Jurkat, Clone E6-1 (cell line): Measurements from ENCODE around the gene S100B.
"Not testable (repeated sequence)": the region's sequence is repeated elsewhere in the genome, so short reads cannot be mapped to it uniquely, and the experiment has no call there.

Experiments
- DNase-seq: peaks from one replicate; pipeline ENCODE4 v3.0.0-alpha.2; 2011; ENCODE audit warnings: low read depth, low spot score
- H3K4me3 ChIP-seq: 2 replicates; pipeline ENCODE4 v1.5.1; 2011; ENCODE audit warnings: mild to moderate bottlenecking, low read length, control low read depth, moderate library complexity

S100B gene

GRCh38 chr21:46606427-46606813, 1.5 kb upstream of the S100B start:
- H3K4me3 ChIP-seq = peak overlapping the region; percentile 7; the same call in 1 of the 2 replicates
- no peak for DNase-seq

GRCh38 chr21:46605767-46606426, 1.0 kb upstream of the S100B start:
- H3K4me3 ChIP-seq = peak overlapping the region; percentile 7; the same call in 1 of the 2 replicates
- DNase-seq = peak; percentile 80

GRCh38 chr21:46604329-46604974, 430 bp downstream of the S100B start:
- H3K4me3 ChIP-seq = no peak overlapping the region

GRCh38 chr21:46603228-46603627, 1.7 kb downstream of the S100B start:
- no peak overlapping the region for H3K4me3 ChIP-seq
- DNase-seq = no peak

More at GRCh38 chr21:46604329-46604974, 430 bp downstream of the S100B start:
- DNase-seq = no peak

DNA sequence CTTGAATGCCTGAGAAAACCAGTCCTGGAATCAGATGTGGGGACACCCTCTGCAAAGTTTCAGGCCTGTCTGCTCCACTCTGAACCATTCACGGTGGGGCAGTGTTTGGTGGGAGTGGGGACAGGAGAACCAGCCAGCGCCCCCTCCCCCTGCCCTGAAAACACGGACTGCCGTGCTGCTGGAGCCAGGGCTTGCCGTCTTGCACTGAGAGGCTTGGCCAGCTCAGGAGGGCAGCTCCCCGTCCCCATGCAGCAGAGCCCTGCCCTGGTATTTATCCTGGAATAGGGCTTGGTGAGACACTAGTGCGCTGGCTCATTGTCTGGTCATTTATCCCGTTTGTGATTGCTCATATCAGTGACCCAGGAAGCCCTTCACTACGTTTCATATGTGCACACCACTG, 3.9 kb downstream of the S100B start:
- DNase-seq = no peak
- no peak overlapping the region for H3K4me3 ChIP-seq

- H3K4me3 ChIP-seq = no peak overlapping the region
- DNase-seq = no peak
Observed at GRCh38 chr21:46600305-46600704, 4.6 kb downstream of the S100B start.

DNA sequence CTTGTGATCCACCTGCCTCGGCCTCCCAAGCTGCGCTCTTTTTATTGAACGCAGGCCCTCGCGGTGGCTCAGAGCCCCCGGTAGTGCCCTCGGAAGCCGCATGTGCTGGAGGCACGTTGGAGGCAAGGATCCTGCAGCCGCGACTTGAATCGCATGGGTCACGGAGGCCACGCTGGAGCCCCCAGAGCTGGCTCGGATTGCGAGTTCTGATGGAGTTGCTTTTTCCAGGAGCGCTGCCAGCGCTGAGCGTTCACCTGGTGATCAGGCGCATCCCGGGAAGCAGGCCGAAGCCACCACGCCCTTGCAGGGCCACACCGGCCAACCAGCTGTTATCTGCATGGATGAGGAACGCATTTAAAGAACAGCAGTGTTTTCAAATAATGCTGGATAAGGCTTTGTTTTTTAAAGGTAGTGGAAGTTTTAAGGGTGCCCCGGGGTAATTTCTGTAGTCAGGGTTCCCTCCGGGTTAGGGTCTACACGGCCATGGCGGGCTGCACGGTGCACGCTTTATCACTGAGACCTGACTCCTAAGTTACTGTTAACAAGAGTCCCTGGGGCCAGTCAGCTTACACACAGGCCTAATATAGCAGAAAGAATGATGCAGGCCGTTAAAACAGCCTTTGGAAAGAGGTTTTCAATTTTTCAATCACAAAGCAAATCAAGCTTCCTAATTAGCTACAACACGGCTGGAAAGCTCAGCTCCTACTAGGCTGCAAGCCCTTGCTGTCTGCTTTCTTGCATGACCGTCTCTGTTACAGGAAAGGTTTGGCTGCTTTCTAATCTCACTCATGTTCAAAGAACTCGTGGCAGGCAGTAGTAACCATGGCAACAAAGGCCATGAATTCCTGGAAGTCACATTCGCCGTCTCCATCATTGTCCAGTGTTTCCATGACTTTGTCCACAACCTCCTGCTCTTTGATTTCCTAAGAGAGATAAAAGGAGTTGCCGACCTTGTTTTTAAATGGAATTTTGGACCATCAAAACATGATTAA, 6.0 kb downstream of the S100B start:
- no peak for DNase-seq
- no peak overlapping the region for H3K4me3 ChIP-seq

- no peak for DNase-seq
- no peak overlapping the region for H3K4me3 ChIP-seq
Observed at GRCh38 chr21:46597896-46598343, 7.0 kb downstream of the S100B start.

- H3K4me3 ChIP-seq = no peak overlapping the region
- DNase-seq = no peak
Observed at GRCh38 chr21:46597031-46597430, 7.9 kb downstream of the S100B start.

DNA sequence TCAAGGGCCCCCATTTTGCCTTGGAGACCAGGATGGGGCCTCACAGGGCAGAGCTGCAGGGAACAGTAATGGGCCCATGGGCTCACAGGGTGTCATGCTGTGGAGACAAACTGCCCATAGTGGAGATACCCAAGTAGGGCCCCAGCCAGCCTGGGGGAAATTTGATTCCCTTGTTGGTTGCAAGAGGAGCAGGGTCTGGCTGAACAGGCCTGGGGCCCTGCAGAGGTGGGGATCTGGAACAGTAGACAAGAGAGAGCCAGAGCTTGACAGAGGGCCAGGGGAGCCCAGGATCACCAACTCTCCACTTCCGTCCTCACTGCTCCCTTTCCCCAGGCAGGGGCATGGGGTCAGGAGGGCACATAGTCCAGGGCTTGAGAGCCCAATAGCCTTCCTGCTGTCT, 8.7 kb downstream of the S100B start:
- H3K4me3 ChIP-seq = no peak overlapping the region
- DNase-seq = no peak

GRCh38 chr21:46594276-46594675, 10.6 kb downstream of the S100B start:
- no peak overlapping the region for H3K4me3 ChIP-seq
- DNase-seq = no peak

- DNase-seq = no peak
- no peak overlapping the region for H3K4me3 ChIP-seq
Observed at GRCh38 chr21:46585191-46585953, 19.5 kb downstream of the S100B start.

DNA sequence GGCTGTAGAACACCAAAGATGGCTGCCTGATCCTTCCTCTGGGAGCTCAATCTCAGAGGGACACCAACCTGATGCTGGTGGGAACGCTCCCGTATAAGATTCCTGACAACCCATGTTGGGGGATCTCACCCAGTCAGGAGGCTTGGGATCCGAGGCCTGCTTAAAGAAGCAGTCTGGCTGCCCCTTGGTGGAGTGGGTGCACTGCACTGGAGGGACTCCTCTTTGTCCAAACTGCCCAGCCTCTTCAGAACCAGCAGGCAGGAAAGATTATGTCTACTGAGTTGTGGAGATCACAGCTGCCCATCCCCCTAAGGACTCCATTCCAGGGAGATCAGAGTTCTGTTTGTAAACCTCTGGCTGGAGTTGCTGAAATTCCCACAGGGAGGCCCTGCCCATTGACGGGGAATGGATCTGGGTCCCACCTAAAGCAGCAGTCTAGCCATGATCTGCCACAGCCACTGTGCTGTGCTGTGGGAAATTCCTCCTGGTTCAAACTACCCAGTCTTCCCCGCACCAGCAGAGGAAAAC, 23.0 kb downstream of the S100B start:
- DNase-seq = no peak
- no peak overlapping the region for H3K4me3 ChIP-seq

DNA sequence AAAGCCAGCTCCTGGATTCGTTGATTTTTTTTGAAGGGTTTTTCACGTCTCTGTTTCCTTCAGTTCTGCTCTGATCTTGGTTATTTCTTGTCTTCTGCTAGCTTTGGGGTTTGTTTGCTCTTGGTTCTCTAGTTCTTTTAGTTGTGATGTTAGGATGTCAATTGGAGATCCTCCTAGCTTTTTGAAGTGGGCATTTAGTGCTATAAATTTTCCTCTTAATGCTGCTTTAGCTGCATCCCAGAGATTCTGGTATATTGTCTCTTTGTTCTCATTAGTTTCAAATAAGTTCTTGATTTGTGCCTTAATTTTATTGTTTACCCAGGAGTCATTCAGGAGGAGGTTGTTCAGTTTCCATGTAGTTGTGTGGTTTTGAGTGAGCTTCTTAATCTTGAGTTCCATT, 25.5 kb downstream of the S100B start:
- H3K4me3 ChIP-seq, DNase-seq: not testable (repeated sequence)

DNA sequence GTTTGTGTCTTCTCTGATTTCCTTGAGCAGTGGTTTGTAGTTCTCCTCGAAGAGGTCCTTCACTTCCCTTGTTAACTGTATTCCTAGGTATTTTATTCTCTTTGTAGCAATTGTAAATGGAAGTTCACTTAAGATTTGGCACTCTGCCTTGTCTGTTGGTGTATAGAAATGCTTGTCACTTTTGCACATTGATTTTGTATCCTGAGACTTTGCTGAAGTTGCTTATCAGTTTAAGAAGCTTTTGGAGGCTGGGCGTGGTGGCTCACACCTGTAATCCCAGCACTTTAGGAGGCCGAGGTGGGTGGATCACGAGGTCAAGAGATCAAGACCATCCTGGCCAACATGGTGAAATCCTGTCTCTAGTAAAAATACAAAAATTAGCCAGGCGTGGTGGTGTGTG, 27.1 kb downstream of the S100B start:
- not testable (repeated sequence) for H3K4me3 ChIP-seq, DNase-seq

- H3K4me3 ChIP-seq = no peak overlapping the region
- no peak for DNase-seq
Observed at GRCh38 chr21:46572850-46573249, 32.0 kb downstream of the S100B start.

DNA sequence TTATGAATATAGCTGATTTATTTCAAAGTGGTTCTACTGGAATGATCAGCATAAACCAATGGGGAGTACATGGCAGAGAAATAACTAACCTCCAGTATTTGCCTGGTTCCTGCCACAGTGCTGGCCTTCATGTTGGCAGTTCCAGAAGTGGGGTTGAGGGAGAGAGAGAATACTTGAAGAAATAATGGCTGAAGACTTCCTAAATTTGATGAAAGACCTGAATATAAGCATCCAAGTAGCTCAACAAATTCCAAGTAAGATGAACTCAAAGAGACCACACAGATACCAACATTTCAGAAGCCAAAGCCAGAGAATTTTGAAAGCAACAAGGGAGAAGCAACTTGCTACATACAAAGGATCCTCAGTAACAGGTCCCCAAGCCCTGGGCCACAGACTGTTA, 34.3 kb downstream of the S100B start:
- DNase-seq = no peak

GRCh38 chr21:46570119-46570518, 34.8 kb downstream of the S100B start:
- no peak overlapping the region for H3K4me3 ChIP-seq
- no peak for DNase-seq

More for the DNA sequence above, 34.3 kb downstream of the S100B start:
- no peak overlapping the region for H3K4me3 ChIP-seq

DNA sequence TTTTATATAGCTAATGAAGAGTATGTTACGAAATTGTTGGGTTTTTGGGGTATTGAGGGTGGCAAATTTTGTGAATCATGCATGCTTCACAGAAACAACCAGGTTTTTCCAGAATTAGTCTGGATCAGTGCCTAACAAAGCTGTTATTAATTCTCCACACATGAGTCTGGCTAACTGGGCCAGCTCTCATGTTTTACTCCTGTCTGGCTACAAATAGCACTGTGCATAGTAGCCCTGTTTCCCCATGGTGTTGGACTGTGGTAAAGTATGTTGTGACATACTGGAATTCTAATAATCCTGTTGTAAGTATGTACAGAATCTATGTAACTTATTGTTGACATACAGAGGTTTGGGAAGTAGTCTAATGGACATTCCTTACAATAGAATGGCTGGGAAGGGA, 35.8 kb downstream of the S100B start:
- H3K4me3 ChIP-seq = no peak overlapping the region
- no peak for DNase-seq
